Colonic mucosa (tissue), 4 donors: ENCODE data around the gene PREX1. TPM values are rescaled to one million over a fixed set of nuclear protein-coding genes. Genes with fewer than 3 reads are reported as not detected.

ENCODE experiments used
- DNase-seq: peaks from one replicate; pipeline ENCODE4 v3.0.0-alpha.2; 2020
- H3K27ac ChIP-seq: fragments of 200-600 bp; one replicate; pipeline ENCODE4 v1.8.0; 2021
- H3K27me3 ChIP-seq: fragments of 200-600 bp; one replicate; pipeline ENCODE4 v1.8.0; 2021
- H3K36me3 ChIP-seq: fragments of 200-600 bp; one replicate; pipeline ENCODE4 v1.8.0; 2021
- H3K4me1 ChIP-seq: fragments of 200-600 bp; one replicate; pipeline ENCODE4 v1.8.0; 2021; ENCODE audit warnings: mild to moderate bottlenecking
- H3K4me3 ChIP-seq: fragments of 200-600 bp; one replicate; pipeline ENCODE4 v1.8.0; 2021
- H3K9ac ChIP-seq, 2 donors: one replicate each; pipeline ENCODE4 v1.7.0; 2013; ENCODE audit warnings: control low read depth in 2 of 2, low read depth in 2 of 2, low read length in 2 of 2
- H3K9me3 ChIP-seq: fragments of 200-600 bp; one replicate; pipeline ENCODE4 v1.8.0; 2021
- CTCF ChIP-seq: fragments of 200-600 bp; IDR thresholded peaks from one replicate; pipeline ENCODE4 v1.8.0; 2022; ENCODE audit warnings: antibody characterized with exemption, mild to moderate bottlenecking
- intact Hi-C: fragments of 100-400 bp; cut with DNase I; formaldehyde crosslinking; loops from one replicate; pipeline ENCODE4 v1.14.1; 2022
- total RNA-seq, 2 donors: library from RNA; stranded (reverse); fragmentation: NEBNext Ultra II Directional in 1 of 2; extraction: Animal tissue kit (Norgen Biotek cat#: 25700) in 1 of 2; gene quantifications; one replicate each; pipeline ENCODE4 v1.2.1, GENCODE V29; 2021
- donor health status: healthy.
- donor health status: DM: no; HTN: no; CAD: no.
- donor health status: DM: no; HTN: no; CAD: no.

The PREX1 gene
- total RNA-seq, 2 donors from 2014 or later, result 7.2 to 24.6 TPM

DNA sequence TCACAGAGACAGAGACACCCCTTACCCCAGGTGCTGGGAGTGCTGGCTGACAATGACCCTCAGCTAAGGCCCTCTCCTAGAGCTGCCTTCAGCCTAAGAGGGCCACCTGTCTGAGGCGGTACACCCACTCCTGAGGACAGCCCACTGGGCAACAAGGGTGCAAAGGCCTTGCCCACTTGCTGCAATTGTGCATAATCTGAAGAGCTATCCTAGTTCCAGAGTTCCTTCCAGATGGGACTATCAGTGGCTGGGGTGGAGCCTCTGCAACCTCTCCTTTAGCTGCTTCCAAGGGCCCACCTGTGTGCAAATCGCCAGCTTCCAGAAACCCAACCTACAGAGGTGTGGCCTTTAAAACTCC lies 87.5 kb downstream of the PREX1 start:
- Histone ChIP-seq H3K27ac (no peak overlapping the region), H3K27me3 (no peaks in the 10 kb centered on the region), H3K36me3 (no peaks in the 10 kb centered on the region), H3K9me3 (no peaks in the 10 kb centered on the region), H3K9ac (no peak overlapping the region), H3K4me1 (no peaks in the 10 kb centered on the region), H3K4me3 (no peak overlapping the region)
- no peak for TF ChIP-seq CTCF
- DNase-seq, result no peak
- intact Hi-C loops, result no loop called here

GRCh38 chr20:48739395-48740291 lies 88.2 kb downstream of the PREX1 start:
- Histone ChIP-seq H3K36me3 (no peaks in the 10 kb centered on the region), H3K4me3 (no peak overlapping the region), H3K27ac (no peak overlapping the region), H3K27me3 (no peaks in the 10 kb centered on the region), H3K4me1 (no peaks in the 10 kb centered on the region), H3K9me3 (no peaks in the 10 kb centered on the region), H3K9ac (no peak overlapping the region)
- intact Hi-C loops, result no loop called here
- TF ChIP-seq CTCF, result no peak
- no peak for DNase-seq

DNA sequence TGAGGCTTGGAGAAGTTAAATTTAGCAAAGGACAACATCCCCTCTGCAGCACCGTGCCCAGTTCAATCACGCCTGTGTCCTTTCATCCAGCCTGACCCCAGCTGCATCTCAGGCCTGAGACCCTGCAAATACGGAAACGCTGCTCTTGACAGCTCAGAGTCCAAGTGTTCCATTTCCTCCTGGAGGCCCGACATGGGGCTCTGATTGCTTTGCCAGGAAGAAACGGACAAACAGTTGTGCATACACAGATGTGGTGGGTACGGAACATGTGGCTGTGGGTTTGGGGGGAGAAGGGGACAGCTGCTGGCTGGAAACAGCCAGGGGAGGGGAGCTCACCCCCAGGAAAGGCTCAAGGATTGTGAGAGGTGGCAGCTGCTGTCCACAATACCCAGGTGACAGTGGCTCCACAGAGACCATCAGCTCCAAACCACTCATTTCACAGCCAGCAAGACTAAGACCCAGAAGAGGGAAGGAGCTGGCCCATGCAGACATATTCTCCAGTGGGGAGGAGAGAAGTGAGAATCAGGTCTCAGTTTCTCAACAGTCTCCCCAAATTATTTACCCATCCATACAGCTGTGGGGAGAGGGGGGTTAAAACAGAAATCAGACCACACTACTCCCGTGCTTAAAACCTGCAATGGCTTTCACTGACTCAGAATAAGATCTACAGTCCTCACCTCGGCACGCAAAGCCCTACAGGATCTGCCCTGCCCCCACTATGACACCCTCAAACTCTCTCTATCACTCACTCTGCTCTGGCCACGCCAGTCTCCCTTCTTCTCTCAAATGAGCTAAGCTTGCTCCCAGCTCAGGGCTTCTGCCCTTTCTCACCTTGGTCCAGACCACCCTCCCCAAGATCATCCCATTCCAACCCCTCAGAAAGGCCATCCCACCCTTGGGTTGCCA lies 89.1 kb downstream of the PREX1 start:
- peak overlapping the region in 1 of 2 donors; percentile 14 for H3K9ac ChIP-seq
- no peak overlapping the region for H3K4me3 ChIP-seq
- no peak for DNase-seq
- H3K9me3 ChIP-seq, result no peaks in the 10 kb centered on the region
- no peaks in the 10 kb centered on the region for H3K4me1 ChIP-seq
- intact Hi-C loops, result no loop called here
- TF ChIP-seq CTCF, result no peak
- no peak overlapping the region for H3K27ac ChIP-seq
- H3K27me3 ChIP-seq, result no peaks in the 10 kb centered on the region
- no peaks in the 10 kb centered on the region for H3K36me3 ChIP-seq

GRCh38 chr20:48738094-48738398 lies 89.8 kb downstream of the PREX1 start:
- Histone ChIP-seq H3K27ac (no peak overlapping the region), H3K4me3 (no peak overlapping the region), H3K36me3 (no peaks in the 10 kb centered on the region), H3K9me3 (no peaks in the 10 kb centered on the region), H3K9ac (no peak overlapping the region), H3K4me1 (no peaks in the 10 kb centered on the region), H3K27me3 (no peaks in the 10 kb centered on the region)
- TF ChIP-seq CTCF, result no peak
- intact Hi-C loops, result no loop called here
- DNase-seq, result no peak

DNA sequence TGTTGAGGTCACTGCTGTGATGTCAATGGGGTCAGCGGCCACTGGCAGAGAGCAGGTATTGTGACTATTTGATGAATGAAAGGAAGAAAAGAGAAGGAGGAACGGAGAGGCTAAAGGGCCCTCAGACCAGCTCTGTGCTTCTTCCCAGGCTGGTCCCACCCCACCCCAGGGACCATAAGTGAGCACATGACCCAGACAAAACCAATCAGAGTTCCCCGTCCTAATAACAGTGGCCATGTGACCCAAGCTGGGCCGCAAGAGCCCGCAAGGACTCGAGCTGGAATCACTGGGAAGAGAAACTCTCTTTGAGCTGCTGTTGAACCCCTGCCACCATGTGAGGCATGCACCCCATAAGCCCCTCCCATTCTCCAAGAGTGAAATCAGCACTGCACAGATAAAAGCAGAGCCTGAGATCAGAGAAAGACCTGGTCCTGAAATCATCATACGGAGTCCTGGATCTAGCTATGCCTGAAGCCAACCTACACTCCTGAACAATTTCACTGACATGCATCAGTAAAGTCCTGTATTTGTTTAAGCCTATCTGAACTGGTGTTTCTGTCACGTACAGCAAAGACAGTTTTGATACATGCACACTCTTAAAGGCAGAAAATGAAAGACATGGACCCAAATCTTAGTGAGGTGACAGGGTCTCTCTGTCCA lies 90.2 kb downstream of the PREX1 start:
- Histone ChIP-seq H3K36me3 (no peaks in the 10 kb centered on the region), H3K27me3 (no peaks in the 10 kb centered on the region), H3K9ac (no peak overlapping the region), H3K4me1 (no peaks in the 10 kb centered on the region), H3K27ac (no peak overlapping the region), H3K9me3 (no peaks in the 10 kb centered on the region), H3K4me3 (no peak overlapping the region)
- TF ChIP-seq CTCF, result no peak
- intact Hi-C loops, result no loop called here
- no peak for DNase-seq
